Activated CD8-positive, alpha-beta T cell treated with anti-CD3 and anti-CD28 coated beads for 36 hours (primary cell): ENCODE results near the gene RIMKLB. TPM values are rescaled to one million over a fixed set of nuclear protein-coding genes. Genes with fewer than 3 reads are reported as not detected.

Source experiments
- ATAC-seq: fragments of 200-7000 bp; cut with Tn5 transposase; one replicate; pipeline ENCODE4 v1.10.0; 2021; ENCODE audit warnings: mild to moderate bottlenecking, moderate library complexity
- CTCF ChIA-PET: fragments of 350-600 bp; sonication (Branson Sonifier 250); formaldehyde crosslinking; loops from one replicate; lab custom pipeline; 2021; ENCODE audit warnings: antibody characterized with exemption; lab: Charles Lee
- POLR2A ChIA-PET: fragments of 350-600 bp; sonication (Branson Sonifier 250); formaldehyde crosslinking; loops from one replicate; lab custom pipeline; 2021; ENCODE audit warnings: antibody characterized with exemption; lab: Charles Lee
- DNase-seq: peaks from one replicate; pipeline ENCODE4 v3.0.0-alpha.2; 2020
- H3K27ac Mint-ChIP-seq: one replicate; pipeline ENCODE4 v1.8.0; 2021; ENCODE audit warnings: mild to moderate bottlenecking, mixed read lengths
- H3K27me3 Mint-ChIP-seq: one replicate; pipeline ENCODE4 v1.8.0; 2021; ENCODE audit warnings: mixed read lengths
- H3K36me3 Mint-ChIP-seq: one replicate; pipeline ENCODE4 v1.8.0; 2021; ENCODE audit warnings: low read depth, mixed read lengths
- H3K4me1 Mint-ChIP-seq: one replicate; pipeline ENCODE4 v1.8.0; 2021; ENCODE audit warnings: low read depth, mixed read lengths
- H3K4me3 Mint-ChIP-seq: one replicate; pipeline ENCODE4 v1.8.0; 2021; ENCODE audit warnings: mild to moderate bottlenecking, moderate library complexity, mixed read lengths
- H3K9me3 Mint-ChIP-seq: one replicate; pipeline ENCODE4 v1.8.0; 2021; ENCODE audit warnings: mixed read lengths
- intact Hi-C: fragments of 100-400 bp; cut with micrococcal nuclease; formaldehyde crosslinking; loops from one replicate; pipeline ENCODE4 v1.10.0; 2022
- total RNA-seq, 2 experiments: library from RNA; stranded (reverse); gene quantifications; one replicate each; pipeline ENCODE4 v1.2.3, GENCODE V29; 2021
- TF ChIP-seq, protein P1 (sequence below): fragments of 200-600 bp; IDR thresholded peaks from one replicate; pipeline ENCODE4 v1.8.0; 2022; ENCODE audit warnings: antibody characterized with exemption, mild to moderate bottlenecking

The RIMKLB gene
- total RNA-seq, 2 experiments from 2014 or later, result 7.7 to 8.6 TPM

DNA sequence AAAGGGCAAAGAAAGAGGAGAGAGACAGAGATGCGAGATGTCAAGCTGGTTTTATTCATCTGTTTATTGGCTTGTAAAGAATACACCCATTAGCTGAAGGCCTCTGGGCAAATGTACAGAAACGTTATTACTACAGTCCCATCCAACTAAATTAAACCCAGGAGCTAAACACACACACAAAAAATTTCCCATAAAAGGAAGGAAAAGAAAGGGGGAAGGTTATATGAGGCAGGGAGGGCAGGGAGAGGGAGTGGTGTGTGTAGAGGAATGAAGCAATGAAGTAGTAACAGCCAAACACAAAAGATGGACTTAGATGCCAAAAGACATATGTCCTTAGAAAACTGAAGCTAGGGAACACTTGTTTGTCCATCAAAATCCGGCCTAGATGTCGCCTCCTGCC is 32.0 kb upstream of the RIMKLB start:
- CTCF ChIA-PET, result interaction anchor here (1.5 kb wide), 1 partner anchor 195 kb away, joined by 5 read pairs; no protein-coding TSS in a partner anchor
- POLR2A ChIA-PET, result no interaction called here
- H3K36me3 Mint-ChIP-seq, result no peaks in the 10 kb centered on the region
- TF ChIP-seq, protein P1, sequence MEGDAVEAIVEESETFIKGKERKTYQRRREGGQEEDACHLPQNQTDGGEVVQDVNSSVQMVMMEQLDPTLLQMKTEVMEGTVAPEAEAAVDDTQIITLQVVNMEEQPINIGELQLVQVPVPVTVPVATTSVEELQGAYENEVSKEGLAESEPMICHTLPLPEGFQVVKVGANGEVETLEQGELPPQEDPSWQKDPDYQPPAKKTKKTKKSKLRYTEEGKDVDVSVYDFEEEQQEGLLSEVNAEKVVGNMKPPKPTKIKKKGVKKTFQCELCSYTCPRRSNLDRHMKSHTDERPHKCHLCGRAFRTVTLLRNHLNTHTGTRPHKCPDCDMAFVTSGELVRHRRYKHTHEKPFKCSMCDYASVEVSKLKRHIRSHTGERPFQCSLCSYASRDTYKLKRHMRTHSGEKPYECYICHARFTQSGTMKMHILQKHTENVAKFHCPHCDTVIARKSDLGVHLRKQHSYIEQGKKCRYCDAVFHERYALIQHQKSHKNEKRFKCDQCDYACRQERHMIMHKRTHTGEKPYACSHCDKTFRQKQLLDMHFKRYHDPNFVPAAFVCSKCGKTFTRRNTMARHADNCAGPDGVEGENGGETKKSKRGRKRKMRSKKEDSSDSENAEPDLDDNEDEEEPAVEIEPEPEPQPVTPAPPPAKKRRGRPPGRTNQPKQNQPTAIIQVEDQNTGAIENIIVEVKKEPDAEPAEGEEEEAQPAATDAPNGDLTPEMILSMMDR, result no peak
- DNase-seq (no peak), ATAC-seq (no peak)
- peaks cover 4% of the 10 kb centered on the region for H3K27me3 Mint-ChIP-seq
- H3K4me1 Mint-ChIP-seq, result no peaks in the 10 kb centered on the region
- H3K27ac Mint-ChIP-seq, result no peak overlapping the region
- H3K4me3 Mint-ChIP-seq, result no peak overlapping the region
- no peaks in the 10 kb centered on the region for H3K9me3 Mint-ChIP-seq
- intact Hi-C loops, result loop anchor here (10.0 kb wide), 1 partner anchor 219 kb away; no protein-coding TSS in a partner anchor

DNA sequence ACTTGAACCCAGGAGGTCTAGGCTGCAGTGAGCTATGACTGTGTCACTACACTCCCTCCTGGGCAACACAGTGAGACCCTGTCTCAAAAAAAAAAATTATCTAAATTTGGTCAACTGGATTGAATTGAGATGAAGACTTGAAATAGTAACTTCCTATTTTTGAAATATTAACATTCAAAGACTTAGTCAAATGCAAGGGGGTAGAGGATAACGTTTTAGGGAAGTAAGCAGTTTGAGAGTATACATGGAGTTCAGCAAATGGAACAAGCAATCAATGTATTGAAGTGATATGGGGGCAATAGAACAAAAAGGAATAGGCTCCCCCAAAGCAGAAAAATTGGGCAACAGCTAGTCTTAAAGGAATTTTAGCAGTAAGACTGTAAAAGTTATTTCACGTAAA is 30.5 kb upstream of the RIMKLB start:
- DNase-seq (no peak), ATAC-seq (no peak)
- Mint-ChIP-seq H3K27me3 (peaks cover 4% of the 10 kb centered on the region), H3K4me3 (no peak overlapping the region), H3K9me3 (no peaks in the 10 kb centered on the region), H3K36me3 (no peaks in the 10 kb centered on the region), H3K27ac (no peak overlapping the region), H3K4me1 (no peaks in the 10 kb centered on the region)
- intact Hi-C loops, result loop anchor here (10.0 kb wide), 1 partner anchor 218 kb away; no protein-coding TSS in a partner anchor
- CTCF ChIA-PET, result interaction anchor here (3.0 kb wide), 1 partner anchor 193 kb away, joined by 8 read pairs; no protein-coding TSS in a partner anchor
- POLR2A ChIA-PET, result no interaction called here
- TF ChIP-seq, protein P1, result no peak

DNA sequence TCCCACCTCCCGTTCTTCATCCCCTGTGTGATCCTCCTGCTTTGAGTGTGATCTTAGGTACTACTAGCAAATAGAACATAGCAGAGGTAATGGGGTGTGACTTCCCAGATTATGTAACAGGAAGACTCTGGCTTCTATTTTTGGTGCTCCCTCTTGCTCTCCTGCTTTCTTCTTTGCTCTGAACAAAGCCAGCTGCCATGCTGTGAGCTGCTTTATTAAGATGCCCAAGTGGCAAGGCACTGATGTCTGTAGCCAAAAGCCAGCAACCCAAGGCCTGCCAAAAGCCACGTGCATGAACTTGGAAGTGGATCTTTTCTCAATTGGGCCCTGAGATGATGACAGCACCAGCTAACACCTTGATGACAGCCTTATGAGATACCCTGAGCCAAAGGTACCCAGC is 29.4 kb upstream of the RIMKLB start:
- Mint-ChIP-seq H3K27me3 (peaks cover 4% of the 10 kb centered on the region), H3K27ac (no peak overlapping the region), H3K36me3 (no peaks in the 10 kb centered on the region), H3K4me1 (no peaks in the 10 kb centered on the region), H3K9me3 (no peaks in the 10 kb centered on the region), H3K4me3 (no peak overlapping the region)
- CTCF ChIA-PET, result interaction anchor here (1.4 to 3.0 kb wide), 3 partner anchors 11 to 192 kb away, joined by 7 to 8 read pairs (median 8); no protein-coding TSS in a partner anchor
- ATAC-seq, result no peak
- TF ChIP-seq, protein P1, result no peak
- POLR2A ChIA-PET, result interaction anchor here (0.6 kb wide), 1 partner anchor 418 kb away, joined by 3 read pairs; no protein-coding TSS in a partner anchor
- DNase-seq, result no peak
- intact Hi-C loops, result loop anchor here (10.0 kb wide), 1 partner anchor 216 kb away; no protein-coding TSS in a partner anchor

DNA sequence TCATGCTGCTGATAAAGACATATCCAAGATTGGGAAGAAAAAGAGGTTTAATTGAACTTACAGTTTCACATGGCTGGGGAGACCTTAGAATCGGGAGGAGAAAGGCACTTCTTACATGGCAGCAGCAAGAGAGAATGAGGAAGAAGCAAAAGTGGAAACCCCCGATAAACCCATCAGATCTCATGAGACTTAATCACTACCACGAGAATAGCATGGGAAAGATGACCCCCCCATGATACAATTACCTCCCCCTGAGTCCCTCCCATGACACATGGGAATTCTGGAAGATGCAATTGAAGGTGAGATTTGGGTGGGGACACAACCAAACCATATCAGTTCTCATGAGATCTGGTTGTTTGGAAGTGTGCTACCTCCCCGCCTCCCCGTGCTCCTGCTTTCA is 25.4 kb upstream of the RIMKLB start:
- H3K9me3 Mint-ChIP-seq, result no peaks in the 10 kb centered on the region
- H3K27ac Mint-ChIP-seq, result no peak overlapping the region
- ChIA-PET CTCF (interaction anchor here (1.1 kb wide), 1 partner anchor 11 kb away, joined by 3 read pairs; no protein-coding TSS in a partner anchor), POLR2A (no interaction called here)
- H3K36me3 Mint-ChIP-seq, result no peaks in the 10 kb centered on the region
- peaks cover 7% of the 10 kb centered on the region for H3K4me1 Mint-ChIP-seq
- TF ChIP-seq, protein P1, result no peak
- no peak for ATAC-seq
- intact Hi-C loops, result no loop called here
- DNase-seq, result no peak
- H3K27me3 Mint-ChIP-seq, result no peaks in the 10 kb centered on the region
- H3K4me3 Mint-ChIP-seq, result no peak overlapping the region

DNA sequence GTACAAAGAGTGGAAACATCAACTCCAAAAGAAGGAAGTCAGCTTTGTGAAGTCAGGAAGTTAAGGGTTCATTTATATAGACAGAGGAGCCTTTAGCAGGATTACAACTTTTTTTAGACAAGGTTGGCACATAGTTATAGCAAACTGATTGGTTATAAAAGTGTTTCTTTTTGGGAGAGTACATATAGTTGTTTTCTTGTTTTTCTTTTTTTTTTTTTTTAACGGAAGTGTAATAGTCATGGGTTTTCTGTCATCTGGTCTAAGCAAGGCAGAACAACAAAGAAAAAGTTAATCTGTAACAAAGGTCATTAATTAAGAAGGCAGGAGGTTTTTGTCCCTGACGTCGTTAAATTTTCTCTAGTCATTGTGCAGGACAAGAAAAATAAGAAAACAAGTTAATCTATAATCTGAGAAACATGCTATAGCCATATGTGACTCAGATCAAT is 22.2 kb upstream of the RIMKLB start:
- H3K9me3 Mint-ChIP-seq, result no peaks in the 10 kb centered on the region
- intact Hi-C loops, result no loop called here
- no peaks in the 10 kb centered on the region for H3K27me3 Mint-ChIP-seq
- H3K27ac Mint-ChIP-seq, result no peak overlapping the region
- ChIA-PET CTCF (interaction anchor here (0.6 to 3.7 kb wide), 4 partner anchors 19 to 215 kb away, joined by 3 to 21 read pairs (median 4); no protein-coding TSS in a partner anchor), POLR2A (no interaction called here)
- TF ChIP-seq, protein P1, result no peak
- DNase-seq (no peak), ATAC-seq (no peak)
- peaks cover 7% of the 10 kb centered on the region for H3K4me1 Mint-ChIP-seq
- H3K36me3 Mint-ChIP-seq, result no peaks in the 10 kb centered on the region
- no peak overlapping the region for H3K4me3 Mint-ChIP-seq
